ENCODE data around the gene CDC42BPA. TPM values are rescaled to one million over a fixed set of nuclear protein-coding genes. Genes with fewer than 3 reads are reported as not detected.

The CDC42BPA gene
- total RNA-seq, 3 donors from 2014 or later = 39.8 to 54.7 (median 46.7) TPM

DNA sequence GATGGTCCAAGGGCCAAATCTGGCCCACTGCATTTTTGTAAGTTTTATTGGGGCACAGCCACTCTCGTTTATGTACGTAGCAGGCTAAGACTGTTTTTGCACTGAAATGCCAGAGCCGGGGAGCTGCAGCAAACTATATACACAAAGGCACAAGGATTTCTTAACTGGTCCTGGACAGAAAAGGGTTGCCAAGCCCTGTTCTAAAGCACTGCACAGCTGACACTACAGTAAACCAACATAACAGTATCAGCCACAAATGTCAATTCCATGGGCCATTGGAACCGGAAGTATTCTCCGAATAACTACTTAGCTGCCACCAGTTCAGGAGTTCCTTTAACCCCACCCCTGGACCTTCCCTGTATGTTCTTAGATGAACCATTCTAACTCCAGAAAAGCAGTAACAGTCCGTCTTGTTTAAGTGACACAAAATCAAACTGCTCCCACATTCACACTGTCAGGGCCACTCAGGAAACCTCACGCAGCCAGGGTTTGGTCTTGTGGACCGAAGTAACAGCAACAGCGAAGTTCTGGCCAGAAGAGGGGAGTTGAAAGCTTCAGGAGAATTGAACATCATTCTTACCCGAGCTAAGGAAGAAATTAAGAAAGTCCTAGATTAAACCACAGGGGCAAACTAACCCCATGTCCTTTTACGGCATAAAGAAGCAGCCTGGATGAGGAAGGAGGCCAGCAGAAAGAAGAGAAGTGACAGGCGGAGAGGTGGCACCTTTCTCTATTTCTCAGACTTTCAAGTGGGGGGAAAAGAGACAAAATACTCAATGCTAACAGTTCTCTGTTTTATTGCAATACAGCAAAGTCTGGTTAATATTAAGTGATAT is 329.0 kb downstream of the CDC42BPA start:
- no peaks in the 10 kb centered on the region for H3K36me3 ChIP-seq
- DNase-seq (ENCODE audit: low spot score in 2 of 2) = no peak

DNA sequence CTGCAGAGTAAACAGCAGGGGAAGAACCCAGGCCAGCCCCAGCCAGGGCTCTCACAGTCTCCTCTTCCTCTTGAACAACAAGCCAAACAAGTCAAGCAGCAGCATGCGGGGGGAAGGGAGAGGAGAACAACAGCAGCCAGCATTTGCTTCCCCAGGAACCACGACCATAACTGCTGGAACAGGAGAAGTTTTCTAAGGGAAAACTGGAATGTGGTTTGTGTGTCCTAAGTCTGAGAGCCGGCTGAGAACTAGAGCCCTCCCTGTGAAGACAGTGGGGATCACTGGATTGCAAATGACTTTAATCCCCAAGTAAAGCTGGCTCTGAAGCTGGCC is 330.0 kb downstream of the CDC42BPA start:
- Histone ChIP-seq H3K36me3 (no peaks in the 10 kb centered on the region), H3K27me3 (no peaks in the 10 kb centered on the region), H3K27ac (peak overlapping the region; percentile 41 to 74), H3K4me3 (no peak overlapping the region), H3K4me1 (peaks cover 0 to 8% of the 10 kb centered on the region in 2 donors), H3K9me3 (no peaks in the 10 kb centered on the region)
- intact Hi-C loops (cut with DNase I; ENCODE audit: low total_unique reads) = no loop called here
- TF ChIP-seq POLR2A (IDR thresholded peaks at IDR 0.05) (no peak), POLR2AphosphoS5 (IDR thresholded peaks at IDR 0.05) (no peak), CTCF (IDR thresholded peaks at IDR 0.05) (no peak)
- DNase-seq (ENCODE audit: low spot score in 2 of 2) = peak in 1 of 2 donors; percentile 45

More for the DNA sequence above, 329.0 kb downstream of the CDC42BPA start:
- no peaks in the 10 kb centered on the region for H3K27me3 ChIP-seq
- H3K4me3 ChIP-seq = no peak overlapping the region
- TF ChIP-seq CTCF (IDR thresholded peaks at IDR 0.05) = no peak
- no peak for TF ChIP-seq POLR2AphosphoS5 (IDR thresholded peaks at IDR 0.05)
- no peak for TF ChIP-seq POLR2A (IDR thresholded peaks at IDR 0.05)
- H3K27ac ChIP-seq = peak overlapping the region; percentile 14 to 41
- peaks cover 0 to 8% of the 10 kb centered on the region in 2 donors for H3K4me1 ChIP-seq
- intact Hi-C loops (cut with DNase I; ENCODE audit: low total_unique reads) = no loop called here
- H3K9me3 ChIP-seq = no peaks in the 10 kb centered on the region

GRCh38 chr1:226987623-226988333 is 330.5 kb downstream of the CDC42BPA start:
- Histone ChIP-seq H3K27me3 (no peaks in the 10 kb centered on the region), H3K4me3 (no peak overlapping the region), H3K4me1 (peaks cover 0 to 8% of the 10 kb centered on the region in 2 donors), H3K27ac (peak overlapping the region; percentile 40 to 74), H3K9me3 (no peaks in the 10 kb centered on the region), H3K36me3 (no peaks in the 10 kb centered on the region)
- intact Hi-C loops (cut with DNase I; ENCODE audit: low total_unique reads) = no loop called here
- TF ChIP-seq POLR2A (IDR thresholded peaks at IDR 0.05) (no peak), CTCF (IDR thresholded peaks at IDR 0.05) (no peak), POLR2AphosphoS5 (IDR thresholded peaks at IDR 0.05) (no peak)
- DNase-seq (ENCODE audit: low spot score in 2 of 2) = no peak

- TF ChIP-seq POLR2A (IDR thresholded peaks at IDR 0.05) (no peak), POLR2AphosphoS5 (IDR thresholded peaks at IDR 0.05) (no peak), CTCF (IDR thresholded peaks at IDR 0.05) (no peak)
- Histone ChIP-seq H3K27me3 (no peaks in the 10 kb centered on the region), H3K27ac (peak overlapping the region; percentile 34 to 52), H3K4me3 (no peak overlapping the region), H3K9me3 (no peaks in the 10 kb centered on the region), H3K36me3 (no peaks in the 10 kb centered on the region), H3K4me1 (peaks cover 0 to 8% of the 10 kb centered on the region in 2 donors)
- DNase-seq (ENCODE audit: low spot score in 2 of 2) = no peak
- intact Hi-C loops (cut with DNase I; ENCODE audit: low total_unique reads) = no loop called here
Measured at GRCh38 chr1:226987179-226987536, 331.1 kb downstream of the CDC42BPA start.
